ENCODE data around the gene CPA4. TPM values are rescaled to one million over a fixed set of nuclear protein-coding genes. Genes with fewer than 3 reads are reported as not detected.

CPA4 gene
- total and polyA plus RNA-seq, 4 donors: 0.55 to 2.3 (median 1.2) TPM

DNA sequence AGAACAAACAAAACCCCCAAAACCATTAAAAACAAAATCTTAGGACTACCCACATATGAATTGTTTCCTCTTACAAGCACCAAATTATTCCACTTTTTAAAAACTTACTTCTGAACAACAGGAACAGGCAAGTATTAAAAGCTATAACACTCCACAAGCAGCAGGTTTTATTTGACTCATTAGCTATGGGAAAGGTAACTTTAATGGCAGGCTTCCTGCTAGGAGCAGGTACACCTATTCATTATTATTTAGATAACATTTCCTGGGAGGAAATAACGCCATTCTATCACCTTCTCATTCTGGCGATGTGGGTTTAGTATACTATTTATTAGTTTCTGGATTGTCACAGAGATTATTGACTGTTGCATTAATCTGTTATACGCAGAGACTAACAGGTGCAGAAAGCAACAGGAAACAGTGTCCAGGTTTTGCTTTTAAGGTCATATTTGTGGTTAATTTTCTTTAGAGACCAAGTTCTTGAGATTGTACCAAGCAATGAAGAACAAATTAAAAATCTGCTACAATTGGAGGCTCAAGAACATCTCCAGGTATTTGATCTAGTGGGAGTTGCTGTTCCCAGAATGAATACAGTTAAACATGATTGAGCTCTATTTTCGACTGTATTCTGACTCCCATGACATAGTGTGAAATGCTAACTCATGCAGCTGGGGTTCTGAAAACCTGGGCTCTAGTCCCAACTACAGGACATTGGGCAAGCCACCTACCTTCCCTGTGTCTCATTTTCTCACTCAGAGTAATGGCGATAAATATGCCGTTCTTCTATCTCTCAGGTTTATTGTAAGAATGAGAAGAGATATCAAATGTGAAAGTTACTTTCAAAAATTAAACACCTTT is 24.3 kb upstream of the CPA4 start:
- no peaks in the 10 kb centered on the region for H3K27me3 ChIP-seq (ENCODE audit: control insufficient read depth in 3 of 3, insufficient read depth in 3 of 3, low read length in 2 of 3)
- H3K9me3 ChIP-seq (ENCODE audit: control insufficient read depth in 4 of 4, insufficient read depth in 3 of 4, low read length in 3 of 4): peaks cover 0 to 4% (median 0%) of the 10 kb centered on the region in 4 donors
- peaks cover 0 to 22% (median 7%) of the 10 kb centered on the region in 5 donors for H3K4me1 ChIP-seq (ENCODE audit: control insufficient read depth in 5 of 5, insufficient read depth in 5 of 5, low read length in 5 of 5)
- H3K27ac ChIP-seq (ENCODE audit: low read depth in 1 of 2, low read length in 1 of 2): no peak overlapping the region
- H3K9ac ChIP-seq (ENCODE audit: insufficient read depth in 1 of 2, low read length in 2 of 2): no peak overlapping the region
- no peaks in the 10 kb centered on the region for H3K36me3 ChIP-seq (ENCODE audit: control insufficient read depth in 4 of 4, insufficient read depth in 4 of 4, low read length in 4 of 4)
- TF ChIP-seq, protein P1, sequence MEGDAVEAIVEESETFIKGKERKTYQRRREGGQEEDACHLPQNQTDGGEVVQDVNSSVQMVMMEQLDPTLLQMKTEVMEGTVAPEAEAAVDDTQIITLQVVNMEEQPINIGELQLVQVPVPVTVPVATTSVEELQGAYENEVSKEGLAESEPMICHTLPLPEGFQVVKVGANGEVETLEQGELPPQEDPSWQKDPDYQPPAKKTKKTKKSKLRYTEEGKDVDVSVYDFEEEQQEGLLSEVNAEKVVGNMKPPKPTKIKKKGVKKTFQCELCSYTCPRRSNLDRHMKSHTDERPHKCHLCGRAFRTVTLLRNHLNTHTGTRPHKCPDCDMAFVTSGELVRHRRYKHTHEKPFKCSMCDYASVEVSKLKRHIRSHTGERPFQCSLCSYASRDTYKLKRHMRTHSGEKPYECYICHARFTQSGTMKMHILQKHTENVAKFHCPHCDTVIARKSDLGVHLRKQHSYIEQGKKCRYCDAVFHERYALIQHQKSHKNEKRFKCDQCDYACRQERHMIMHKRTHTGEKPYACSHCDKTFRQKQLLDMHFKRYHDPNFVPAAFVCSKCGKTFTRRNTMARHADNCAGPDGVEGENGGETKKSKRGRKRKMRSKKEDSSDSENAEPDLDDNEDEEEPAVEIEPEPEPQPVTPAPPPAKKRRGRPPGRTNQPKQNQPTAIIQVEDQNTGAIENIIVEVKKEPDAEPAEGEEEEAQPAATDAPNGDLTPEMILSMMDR (IDR thresholded peaks at IDR 0.05; ENCODE audit: control extremely low read depth, extremely low read depth): no peak
- no peak overlapping the region for H3K4me3 ChIP-seq
- 70 to 74% methylated on average over 6 of the region's 6 CpGs for WGBS, 2 donors
- DNase-seq: no peak
- ATAC-seq (ENCODE audit: insufficient read depth, low FRiP score): no peak

- H3K36me3 ChIP-seq (ENCODE audit: control insufficient read depth in 4 of 4, insufficient read depth in 4 of 4, low read length in 4 of 4): no peaks in the 10 kb centered on the region
- H3K4me3 ChIP-seq: no peak overlapping the region
- no peak overlapping the region for H3K9ac ChIP-seq (ENCODE audit: insufficient read depth in 1 of 2, low read length in 2 of 2)
- DNase-seq (no peak), ATAC-seq (ENCODE audit: insufficient read depth, low FRiP score) (no peak)
- no peak overlapping the region for H3K27ac ChIP-seq (ENCODE audit: low read depth in 1 of 2, low read length in 1 of 2)
- peaks cover 0 to 4% (median 0%) of the 10 kb centered on the region in 4 donors for H3K9me3 ChIP-seq (ENCODE audit: control insufficient read depth in 4 of 4, insufficient read depth in 3 of 4, low read length in 3 of 4)
- TF ChIP-seq, protein P1 (IDR thresholded peaks at IDR 0.05; ENCODE audit: control extremely low read depth, extremely low read depth): no peak
- 84 to 87% methylated on average over 1 of the region's 1 CpG for WGBS, 2 donors
- H3K4me1 ChIP-seq (ENCODE audit: control insufficient read depth in 5 of 5, insufficient read depth in 5 of 5, low read length in 5 of 5): peaks cover 0 to 28% (median 7%) of the 10 kb centered on the region in 5 donors
- H3K27me3 ChIP-seq (ENCODE audit: control insufficient read depth in 3 of 3, insufficient read depth in 3 of 3, low read length in 2 of 3): no peaks in the 10 kb centered on the region
These were observed 23.7 kb upstream of the CPA4 start for GRCh38 chr7:130269318-130269694.

GRCh38 chr7:130270947-130271800 is 21.8 kb upstream of the CPA4 start:
- Histone ChIP-seq H3K9ac (ENCODE audit: insufficient read depth in 1 of 2, low read length in 2 of 2) (no peak overlapping the region), H3K27me3 (ENCODE audit: control insufficient read depth in 3 of 3, insufficient read depth in 3 of 3, low read length in 2 of 3) (no peaks in the 10 kb centered on the region), H3K27ac (ENCODE audit: low read depth in 1 of 2, low read length in 1 of 2) (no peak overlapping the region), H3K4me1 (ENCODE audit: control insufficient read depth in 5 of 5, insufficient read depth in 5 of 5, low read length in 5 of 5) (peaks cover 3 to 47% (median 16%) of the 10 kb centered on the region in 5 donors), H3K36me3 (ENCODE audit: control insufficient read depth in 4 of 4, insufficient read depth in 4 of 4, low read length in 4 of 4) (no peaks in the 10 kb centered on the region), H3K9me3 (ENCODE audit: control insufficient read depth in 4 of 4, insufficient read depth in 3 of 4, low read length in 3 of 4) (peaks cover 0 to 2% (median 0%) of the 10 kb centered on the region in 4 donors), H3K4me3 (no peak overlapping the region)
- TF ChIP-seq, protein P1 (IDR thresholded peaks at IDR 0.05; ENCODE audit: control extremely low read depth, extremely low read depth): no peak
- peak; percentile 43 to 53 (median 50) for DNase-seq
- ATAC-seq (ENCODE audit: insufficient read depth, low FRiP score): no peak
- 90 to 95% methylated on average over 12 of the region's 12 CpGs for WGBS, 2 donors
